MM.1S (cell line): Measurements from ENCODE around the gene SUSD2.

Source experiments
- DNase-seq: peaks from one replicate; pipeline ENCODE4 v3.0.0-alpha.2; 2015
- H2AFZ ChIP-seq: fragments of 300-600 bp; sonication (generic); 2 replicates; pipeline ENCODE4 v1.6.0; 2016; ENCODE audit warnings: antibody characterized with exemption, low read length
- H3F3A ChIP-seq: fragments of 300-600 bp; sonication (generic); 2 replicates; pipeline ENCODE4 v1.6.1; 2016; ENCODE audit warnings: mild to moderate bottlenecking, antibody characterized with exemption, low read length, moderate library complexity, mixed read lengths; ENCODE audit not compliant: insufficient read depth
- H3K27ac ChIP-seq: fragments of 300-600 bp; sonication (generic); 2 replicates; pipeline ENCODE4 v1.5.1; 2016; ENCODE audit warnings: mild to moderate bottlenecking, low read length
- H3K27me3 ChIP-seq: fragments of 300-600 bp; sonication (generic); replicated peaks from 2 replicates; pipeline ENCODE4 v1.6.0; 2016; ENCODE audit warnings: low read length; ENCODE audit not compliant: insufficient read depth
- H3K36me3 ChIP-seq: fragments of 300-600 bp; sonication (generic); replicated peaks from 2 replicates; pipeline ENCODE4 v1.6.1; 2016; ENCODE audit warnings: mild to moderate bottlenecking, low read length, mixed read lengths; ENCODE audit not compliant: insufficient read depth
- H3K4me1 ChIP-seq: fragments of 300-600 bp; sonication (generic); 2 replicates; pipeline ENCODE4 v1.6.1; 2016; ENCODE audit warnings: low read length, mixed read lengths
- H3K4me2 ChIP-seq: fragments of 300-600 bp; sonication (generic); 2 replicates; pipeline ENCODE4 v1.6.0; 2016; ENCODE audit warnings: low read depth, low read length
- H3K4me3 ChIP-seq: fragments of 300-600 bp; sonication (generic); 2 replicates; pipeline ENCODE4 v1.5.1; 2016; ENCODE audit warnings: low read length, mixed read lengths
- H3K79me2 ChIP-seq: fragments of 300-600 bp; sonication (generic); 2 replicates; pipeline ENCODE4 v1.6.1; 2016; ENCODE audit warnings: mixed run types, low read length, mixed read lengths
- H3K9ac ChIP-seq: fragments of 300-600 bp; sonication (generic); 2 replicates; pipeline ENCODE4 v1.6.1; 2016; ENCODE audit warnings: low read length, mixed read lengths
- H3K9me2 ChIP-seq: fragments of 300-600 bp; sonication (generic); replicated peaks from 2 replicates; pipeline ENCODE4 v1.6.1; 2016; ENCODE audit warnings: mild to moderate bottlenecking, low read length, mixed read lengths; ENCODE audit not compliant: insufficient read depth
- H3K9me3 ChIP-seq: fragments of 300-600 bp; sonication (generic); replicated peaks from 2 replicates; pipeline ENCODE4 v1.6.1; 2016; ENCODE audit warnings: mild to moderate bottlenecking, low read length, mixed read lengths; ENCODE audit not compliant: insufficient read depth
- H4K20me1 ChIP-seq: fragments of 300-600 bp; sonication (generic); 2 replicates; pipeline ENCODE4 v1.6.1; 2016; ENCODE audit warnings: mild to moderate bottlenecking, low read length, moderate library complexity, mixed read lengths; ENCODE audit not compliant: insufficient read depth
- CTCF ChIP-seq: fragments of 300-600 bp; sonication (generic); IDR thresholded peaks from 2 replicates; pipeline ENCODE4 v1.5.1; 2016; ENCODE audit warnings: antibody characterized with exemption, low read length, mixed read lengths
- EZH2 ChIP-seq: fragments of 300-600 bp; sonication (generic); optimal IDR thresholded peaks from 2 replicates; pipeline ENCODE3; 2017; ENCODE audit warnings: low read depth, mild to moderate bottlenecking, antibody characterized with exemption, low read length, mixed read lengths
- EZH2phosphoT487 ChIP-seq: fragments of 300-600 bp; sonication (generic); IDR thresholded peaks from 2 replicates; pipeline ENCODE4 v1.6.1; 2018; ENCODE audit warnings: antibody characterized with exemption, low read length

The SUSD2 gene

GRCh38 chr22:24177456-24177855, 3.8 kb upstream of the SUSD2 start:
- no peaks in the 10 kb centered on the region for H3K4me1 ChIP-seq
- no peaks in the 10 kb centered on the region for H3K36me3 ChIP-seq
- H2AFZ ChIP-seq: no peak overlapping the region
- TF ChIP-seq CTCF (no peak), EZH2phosphoT487 (no peak), EZH2 (no peak)
- H3K9ac ChIP-seq: no peak overlapping the region
- H3K9me2 ChIP-seq: no peaks in the 10 kb centered on the region
- H3K4me2 ChIP-seq: no peak overlapping the region
- no peaks in the 10 kb centered on the region for H3K9me3 ChIP-seq
- no peaks in the 10 kb centered on the region for H4K20me1 ChIP-seq
- no peaks in the 10 kb centered on the region for H3F3A ChIP-seq
- no peak for DNase-seq
- H3K27me3 ChIP-seq: no peaks in the 10 kb centered on the region
- no peak overlapping the region for H3K27ac ChIP-seq
- no peak overlapping the region for H3K4me3 ChIP-seq
- H3K79me2 ChIP-seq: no peaks in the 10 kb centered on the region

GRCh38 chr22:24178021-24178431, 3.3 kb upstream of the SUSD2 start:
- Histone ChIP-seq H3K4me2 (no peak overlapping the region), H3K9ac (no peak overlapping the region), H3K4me1 (no peaks in the 10 kb centered on the region), H3K4me3 (no peak overlapping the region), H3K27me3 (no peaks in the 10 kb centered on the region), H3K36me3 (no peaks in the 10 kb centered on the region), H4K20me1 (no peaks in the 10 kb centered on the region), H3K27ac (no peak overlapping the region), H3K9me2 (no peaks in the 10 kb centered on the region), H3F3A (no peaks in the 10 kb centered on the region), H2AFZ (no peak overlapping the region), H3K79me2 (no peaks in the 10 kb centered on the region), H3K9me3 (no peaks in the 10 kb centered on the region)
- TF ChIP-seq EZH2phosphoT487 (no peak), CTCF (no peak), EZH2 (no peak)
- DNase-seq: no peak

- no peaks in the 10 kb centered on the region for H3K4me1 ChIP-seq
- H3K36me3 ChIP-seq: no peaks in the 10 kb centered on the region
- H4K20me1 ChIP-seq: no peaks in the 10 kb centered on the region
- no peaks in the 10 kb centered on the region for H3K27me3 ChIP-seq
- H3F3A ChIP-seq: no peaks in the 10 kb centered on the region
- H3K9me3 ChIP-seq: no peaks in the 10 kb centered on the region
- H3K9ac ChIP-seq: no peak overlapping the region
- no peak overlapping the region for H3K4me2 ChIP-seq
- H2AFZ ChIP-seq: no peak overlapping the region
- H3K9me2 ChIP-seq: no peaks in the 10 kb centered on the region
- no peak overlapping the region for H3K27ac ChIP-seq
- no peak for DNase-seq
- H3K79me2 ChIP-seq: no peaks in the 10 kb centered on the region
- H3K4me3 ChIP-seq: no peak overlapping the region
- TF ChIP-seq EZH2 (no peak), CTCF (peak; percentile 28), EZH2phosphoT487 (no peak)
Observed at GRCh38 chr22:24178502-24179440, 2.5 kb upstream of the SUSD2 start.
